ENCODE results near the gene EPB41L4B. TPM values are rescaled to one million over a fixed set of nuclear protein-coding genes. Genes with fewer than 3 reads are reported as not detected.

The EPB41L4B gene
- total and polyA plus RNA-seq, 2 of the 13 experiments (the other 11 are each of a cell fraction or from before 2014, with no cell fraction given): 17.6 to 22.1 TPM

GRCh38 chr9:109313351-109313750 is 7.5 kb downstream of the EPB41L4B start (continued):
- TF ChIP-seq THRA (CRISPR knock-in tag; IDR thresholded peaks at IDR 0.05; ENCODE audit: borderline replicate concordance) (peak; percentile 61; the same call in 1 of the 2 replicates), ZNF260 (CRISPR knock-in tag; IDR thresholded peaks at IDR 0.05; ENCODE audit: borderline replicate concordance, low read depth) (no peak), ONECUT2 (CRISPR knock-in tag; IDR thresholded peaks at IDR 0.05) (no peak), ZBTB39 (CRISPR knock-in tag; IDR thresholded peaks at IDR 0.05) (no peak), RERE (CRISPR knock-in tag; IDR thresholded peaks at IDR 0.05; ENCODE audit: low read depth) (no peak), ZBTB2 (CRISPR knock-in tag; IDR thresholded peaks at IDR 0.05; ENCODE audit: low read depth) (no peak)

Data from HepG2 (cell line).